Prostate gland (tissue), 2 donors: ENCODE results near the gene SLC8A3.

ENCODE experiments used
- POLR2AphosphoS5 ChIP-seq: sonication (generic); formaldehyde crosslinking; IDR thresholded peaks from one replicate; pipeline ENCODE4 v1.6.1; 2017; ENCODE audit warnings: antibody characterized with exemption
- TF ChIP-seq, protein P1 (sequence below), 4 experiments: fragments of 200-600 bp in 2 of 4; fragments of 450-650 bp in 2 of 4; sonication (generic) in 2 of 4; IDR thresholded peaks; 1 replicate in 3 of 4; 2 replicates in 1 of 4; pipeline ENCODE4 v1.5.1; 2016 to 2019; ENCODE audit warnings: antibody characterized with exemption in 4 of 4, mild to moderate bottlenecking in 2 of 4, moderate library complexity in 2 of 4

DNA sequence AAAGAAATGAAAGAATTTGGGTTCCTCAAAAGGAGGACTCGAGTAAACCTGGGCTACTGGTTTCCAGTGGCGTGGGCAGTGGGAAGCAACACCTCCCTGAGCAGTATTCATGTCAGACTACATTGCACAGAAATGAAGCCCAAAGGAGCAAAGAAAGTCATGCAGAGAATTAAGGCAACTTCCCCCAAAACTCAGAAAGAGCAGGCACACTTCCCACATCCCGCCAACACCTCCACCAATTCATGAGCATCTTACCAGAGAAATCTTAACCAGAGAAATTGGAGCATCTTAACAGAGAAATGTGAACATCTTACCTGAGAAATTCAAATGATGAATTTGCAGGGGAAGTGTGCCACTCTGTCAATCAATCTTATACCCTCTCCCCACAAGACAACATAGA is 36.7 kb downstream of the SLC8A3 start:
- TF ChIP-seq, protein P1, sequence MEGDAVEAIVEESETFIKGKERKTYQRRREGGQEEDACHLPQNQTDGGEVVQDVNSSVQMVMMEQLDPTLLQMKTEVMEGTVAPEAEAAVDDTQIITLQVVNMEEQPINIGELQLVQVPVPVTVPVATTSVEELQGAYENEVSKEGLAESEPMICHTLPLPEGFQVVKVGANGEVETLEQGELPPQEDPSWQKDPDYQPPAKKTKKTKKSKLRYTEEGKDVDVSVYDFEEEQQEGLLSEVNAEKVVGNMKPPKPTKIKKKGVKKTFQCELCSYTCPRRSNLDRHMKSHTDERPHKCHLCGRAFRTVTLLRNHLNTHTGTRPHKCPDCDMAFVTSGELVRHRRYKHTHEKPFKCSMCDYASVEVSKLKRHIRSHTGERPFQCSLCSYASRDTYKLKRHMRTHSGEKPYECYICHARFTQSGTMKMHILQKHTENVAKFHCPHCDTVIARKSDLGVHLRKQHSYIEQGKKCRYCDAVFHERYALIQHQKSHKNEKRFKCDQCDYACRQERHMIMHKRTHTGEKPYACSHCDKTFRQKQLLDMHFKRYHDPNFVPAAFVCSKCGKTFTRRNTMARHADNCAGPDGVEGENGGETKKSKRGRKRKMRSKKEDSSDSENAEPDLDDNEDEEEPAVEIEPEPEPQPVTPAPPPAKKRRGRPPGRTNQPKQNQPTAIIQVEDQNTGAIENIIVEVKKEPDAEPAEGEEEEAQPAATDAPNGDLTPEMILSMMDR (IDR thresholded peaks at IDR 0.05): no peak
- TF ChIP-seq POLR2AphosphoS5: no peak
